Thyroid gland (tissue), 4 donors: ENCODE results near the gene ZNF493. TPM values are rescaled to one million over a fixed set of nuclear protein-coding genes. Genes with fewer than 3 reads are reported as not detected.
A peak's percentile ranks its signal among the peaks of the same experiment; 100 is the strongest.

Experiments
- DNase-seq, 2 donors: peaks; one replicate each; pipeline ENCODE4 v3.0.0-alpha.2; 2019
- H3K27ac ChIP-seq, 3 donors: fragments of 200-600 bp; sonication (generic); 1 replicate in 2 of 3; 2 replicates in 1 of 3; pipeline ENCODE4 v1.5.1; 2016 to 2019; ENCODE audit warnings: mild to moderate bottlenecking in 1 of 3, moderate library complexity in 1 of 3
- H3K27me3 ChIP-seq: fragments of 200-600 bp; sonication (generic); one replicate; pipeline ENCODE4 v1.5.1; 2019
- H3K36me3 ChIP-seq, 2 donors: fragments of 200-600 bp; sonication (generic); one replicate each; pipeline ENCODE4 v1.5.1; 2016 to 2019
- H3K4me1 ChIP-seq, 2 donors: fragments of 200-600 bp; sonication (generic); one replicate each; pipeline ENCODE4 v1.5.1; 2017 to 2019
- H3K4me3 ChIP-seq, 3 donors: fragments of 200-600 bp; sonication (generic); replicated peaks in 1 of 3; 1 replicate in 2 of 3; 2 replicates in 1 of 3; pipeline ENCODE4 v1.5.1; 2016; ENCODE audit warnings: mild to moderate bottlenecking in 1 of 3
- H3K9me3 ChIP-seq: fragments of 200-600 bp; sonication (generic); one replicate; pipeline ENCODE4 v1.5.1; 2017
- CTCF ChIP-seq, 6 experiments: fragments of 200-600 bp in 3 of 6; fragments of 450-650 bp in 3 of 6; sonication (generic) in 3 of 6; IDR thresholded peaks; one replicate each; pipeline ENCODE4 v1.5.1; 2016 to 2019; ENCODE audit warnings: antibody characterized with exemption in 6 of 6, mild to moderate bottlenecking in 2 of 6, inconsistent platforms in 1 of 6, moderate library complexity in 1 of 6
- POLR2A ChIP-seq, 2 donors: fragments of 450-650 bp; IDR thresholded peaks; one replicate each; pipeline ENCODE4 v1.6.1; 2017; ENCODE audit warnings: antibody characterized with exemption in 2 of 2, mild to moderate bottlenecking in 2 of 2, moderate library complexity in 1 of 2
- WGBS, 2 donors: methylation state at CpG; one replicate each; pipeline ENCODE4 v1.1.5; 2017; 5-methylcytosine and 5-hydroxymethylcytosine counted together
- intact Hi-C: fragments of 100-400 bp; cut with DNase I; formaldehyde crosslinking; loops from one replicate; pipeline ENCODE4 v1.15.1; 2023
- total RNA-seq, 4 donors: library from RNA; depleted of rRNA; stranded (reverse); fragments of >200 nt; gene quantifications; one replicate each; pipeline ENCODE4 v1.2.3, GENCODE V29; 2016

ZNF493 gene
- total RNA-seq, 4 donors from 2014 or later = 65.7 to 92.3 (median 77.8) TPM

- peaks cover 0 to 3% of the 10 kb centered on the region in 2 donors for H3K4me1 ChIP-seq
- H3K27me3 ChIP-seq = no peaks in the 10 kb centered on the region
- H3K27ac ChIP-seq = no peak overlapping the region
- no peaks in the 10 kb centered on the region for H3K9me3 ChIP-seq
- no peak for DNase-seq
- no peaks in the 10 kb centered on the region for H3K36me3 ChIP-seq
- intact Hi-C loops = no loop called here
- no peak for TF ChIP-seq CTCF (IDR thresholded peaks at IDR 0.05)
- no peak overlapping the region for H3K4me3 ChIP-seq
These were observed 63.8 kb downstream of the ZNF493 start for GRCh38 chr19:21460686-21461085.

- Histone ChIP-seq H3K36me3 (no peaks in the 10 kb centered on the region), H3K4me1 (peaks cover 0 to 3% of the 10 kb centered on the region in 2 donors), H3K27ac (no peak overlapping the region), H3K4me3 (no peak overlapping the region), H3K27me3 (no peaks in the 10 kb centered on the region), H3K9me3 (no peaks in the 10 kb centered on the region)
- TF ChIP-seq CTCF (IDR thresholded peaks at IDR 0.05) (no peak), POLR2A (IDR thresholded peaks at IDR 0.05) (no peak)
- WGBS, 2 donors = 95% methylated on average over 16 of the region's 16 CpGs
- no peak for DNase-seq
- intact Hi-C loops = no loop called here
These were observed 65.6 kb downstream of the ZNF493 start for GRCh38 chr19:21462540-21462939.

GRCh38 chr19:21463449-21464105 is 66.6 kb downstream of the ZNF493 start:
- WGBS, 2 donors = 2% methylated on average over 30 to 37 of the region's 38 CpGs
- H3K27me3 ChIP-seq = no peaks in the 10 kb centered on the region
- peaks cover 0 to 3% of the 10 kb centered on the region in 2 donors for H3K4me1 ChIP-seq
- TF ChIP-seq POLR2A (IDR thresholded peaks at IDR 0.05) (no peak), CTCF (IDR thresholded peaks at IDR 0.05) (no peak)
- intact Hi-C loops = no loop called here
- no peaks in the 10 kb centered on the region for H3K36me3 ChIP-seq
- no peak overlapping the region for H3K27ac ChIP-seq
- no peaks in the 10 kb centered on the region for H3K9me3 ChIP-seq
- peak overlapping the region in 1 of 3 donors; percentile 17 for H3K4me3 ChIP-seq
- DNase-seq = peak; percentile 64 to 73

- H3K4me3 ChIP-seq = no peak overlapping the region
- TF ChIP-seq CTCF (IDR thresholded peaks at IDR 0.05) (no peak), POLR2A (IDR thresholded peaks at IDR 0.05) (no peak)
- no peaks in the 10 kb centered on the region for H3K27me3 ChIP-seq
- H3K4me1 ChIP-seq = peaks cover 0 to 3% of the 10 kb centered on the region in 2 donors
- H3K9me3 ChIP-seq = no peaks in the 10 kb centered on the region
- intact Hi-C loops = no loop called here
- no peak overlapping the region for H3K27ac ChIP-seq
- no peak for DNase-seq
- 86 to 95% methylated on average over 1 to 4 of the region's 8 CpGs for WGBS, 2 donors
- no peaks in the 10 kb centered on the region for H3K36me3 ChIP-seq
These were observed 69.7 kb downstream of the ZNF493 start for GRCh38 chr19:21466627-21467026.

GRCh38 chr19:21468791-21469190 is 71.9 kb downstream of the ZNF493 start:
- WGBS, 2 donors = 82 to 88% methylated on average over 5 of the region's 5 CpGs
- Histone ChIP-seq H3K27me3 (no peaks in the 10 kb centered on the region), H3K9me3 (no peaks in the 10 kb centered on the region), H3K4me1 (no peaks in the 10 kb centered on the region), H3K27ac (no peak overlapping the region), H3K4me3 (no peak overlapping the region), H3K36me3 (no peaks in the 10 kb centered on the region)
- intact Hi-C loops = no loop called here
- no peak for DNase-seq
- TF ChIP-seq CTCF (IDR thresholded peaks at IDR 0.05) (no peak), POLR2A (IDR thresholded peaks at IDR 0.05) (no peak)
